ENCODE measurements around the gene ZNF512B. TPM values are rescaled to one million over a fixed set of nuclear protein-coding genes. Genes with fewer than 3 reads are reported as not detected.

The ZNF512B gene
- polyA plus RNA-seq, 3 donors: 0.10 to 2.6 TPM; not detected in 1

DNA sequence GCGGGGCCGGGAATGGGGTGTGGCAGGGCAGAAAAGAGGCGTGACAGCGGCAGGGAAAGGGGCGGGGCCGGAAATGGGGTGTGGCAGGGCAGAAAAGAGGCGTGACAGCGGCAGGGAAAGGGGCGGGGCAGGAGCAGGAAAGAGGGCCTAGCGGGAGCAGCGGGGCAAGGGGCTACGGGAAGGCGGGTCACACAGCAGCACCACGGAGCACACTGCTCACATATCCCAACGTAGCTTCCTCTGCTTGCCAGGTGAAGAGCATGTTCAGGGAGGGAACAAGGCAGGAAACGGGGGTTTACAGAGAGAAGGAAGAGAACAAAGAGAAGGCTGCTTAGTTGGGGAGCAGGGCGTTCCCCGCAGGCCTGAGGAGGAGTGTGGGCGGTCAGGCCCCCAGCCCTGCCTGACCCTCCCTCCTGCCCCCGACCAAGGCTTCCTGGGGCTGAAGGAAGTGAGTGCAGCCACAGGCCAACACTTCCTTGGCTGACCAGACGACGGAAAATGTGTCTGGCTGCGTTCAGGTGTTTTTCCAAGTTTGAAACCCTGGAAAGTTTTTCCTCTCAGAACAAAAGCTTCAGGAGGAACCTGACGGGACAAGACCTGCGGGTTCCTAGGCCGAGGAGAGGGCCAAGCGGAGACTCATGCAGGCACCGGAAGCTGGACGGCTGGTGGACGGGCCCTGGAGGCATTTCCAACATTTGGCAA lies 27.3 kb downstream of the ZNF512B start:
- TF ChIP-seq, protein P1, sequence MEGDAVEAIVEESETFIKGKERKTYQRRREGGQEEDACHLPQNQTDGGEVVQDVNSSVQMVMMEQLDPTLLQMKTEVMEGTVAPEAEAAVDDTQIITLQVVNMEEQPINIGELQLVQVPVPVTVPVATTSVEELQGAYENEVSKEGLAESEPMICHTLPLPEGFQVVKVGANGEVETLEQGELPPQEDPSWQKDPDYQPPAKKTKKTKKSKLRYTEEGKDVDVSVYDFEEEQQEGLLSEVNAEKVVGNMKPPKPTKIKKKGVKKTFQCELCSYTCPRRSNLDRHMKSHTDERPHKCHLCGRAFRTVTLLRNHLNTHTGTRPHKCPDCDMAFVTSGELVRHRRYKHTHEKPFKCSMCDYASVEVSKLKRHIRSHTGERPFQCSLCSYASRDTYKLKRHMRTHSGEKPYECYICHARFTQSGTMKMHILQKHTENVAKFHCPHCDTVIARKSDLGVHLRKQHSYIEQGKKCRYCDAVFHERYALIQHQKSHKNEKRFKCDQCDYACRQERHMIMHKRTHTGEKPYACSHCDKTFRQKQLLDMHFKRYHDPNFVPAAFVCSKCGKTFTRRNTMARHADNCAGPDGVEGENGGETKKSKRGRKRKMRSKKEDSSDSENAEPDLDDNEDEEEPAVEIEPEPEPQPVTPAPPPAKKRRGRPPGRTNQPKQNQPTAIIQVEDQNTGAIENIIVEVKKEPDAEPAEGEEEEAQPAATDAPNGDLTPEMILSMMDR (IDR thresholded peaks at IDR 0.05): no peak
- H2AFZ ChIP-seq (ENCODE audit: insufficient read depth, low read depth, low read length, poor library complexity, severe bottlenecking): no peak overlapping the region
- H3K9me3 ChIP-seq (replicated peaks in 1 of 2; ENCODE audit: control insufficient read depth in 1 of 2, insufficient read depth in 1 of 2, low read length in 2 of 2): no peaks in the 10 kb centered on the region
- H3K4me2 ChIP-seq (replicated peaks; ENCODE audit: extremely low read depth, low read length, poor library complexity, severe bottlenecking): peak overlapping the region; percentile 45
- intact Hi-C loops (cut with micrococcal nuclease): loop anchor here (5.0 kb wide), 2 partner anchors 35 to 300 kb away; no protein-coding TSS in a partner anchor
- H3K4me1 Mint-ChIP-seq: peaks cover 30% of the 10 kb centered on the region
- peaks cover 0 to 3% (median 0%) of the 10 kb centered on the region in 7 donors for H3K9me3 Mint-ChIP-seq
- WGBS (ENCODE audit: insufficient coverage): 79% methylated on average over 11 of the region's 30 CpGs
- H3K4me3 ChIP-seq (replicated peaks in 1 of 3; ENCODE audit: low read depth in 2 of 3, low read length in 3 of 3): no peak overlapping the region
- peaks cover 99% of the 10 kb centered on the region for H4K20me1 ChIP-seq (ENCODE audit: insufficient read depth, low read length)
- no peak overlapping the region for H3K9ac ChIP-seq (ENCODE audit: insufficient read depth, low read length, poor library complexity, severe bottlenecking)
- H3K27ac Mint-ChIP-seq: peak overlapping the region; percentile 70 to 93 (median 87)
- peaks cover 48 to 63% of the 10 kb centered on the region in 2 donors for H3K36me3 ChIP-seq (replicated peaks in 1 of 2; ENCODE audit: control insufficient read depth in 1 of 2, insufficient read depth in 2 of 2, low read length in 2 of 2)
- no peaks in the 10 kb centered on the region for H3K27me3 Mint-ChIP-seq (ENCODE audit: low read depth in 3 of 3)
- no peaks in the 10 kb centered on the region for H3K27me3 ChIP-seq (ENCODE audit: control insufficient read depth in 2 of 2, insufficient read depth in 2 of 2, low read length in 2 of 2)
- H3K79me2 ChIP-seq (ENCODE audit: insufficient read depth, low read length): peaks cover 75% of the 10 kb centered on the region
- H3K27ac ChIP-seq (ENCODE audit: low read depth in 1 of 2, low read length in 2 of 2): peak overlapping the region; percentile 24 to 47
- peaks cover 23 to 44% of the 10 kb centered on the region in 2 donors for H3K36me3 Mint-ChIP-seq
- peak; percentile 42 to 72 (median 67) for DNase-seq
- peak overlapping the region in 1 of 2 donors; percentile 80 for H3K4me3 Mint-ChIP-seq
- H3K4me1 ChIP-seq (ENCODE audit: control insufficient read depth in 1 of 2, insufficient read depth in 2 of 2, low read length in 2 of 2): peaks cover 35 to 42% of the 10 kb centered on the region in 2 donors

DNA sequence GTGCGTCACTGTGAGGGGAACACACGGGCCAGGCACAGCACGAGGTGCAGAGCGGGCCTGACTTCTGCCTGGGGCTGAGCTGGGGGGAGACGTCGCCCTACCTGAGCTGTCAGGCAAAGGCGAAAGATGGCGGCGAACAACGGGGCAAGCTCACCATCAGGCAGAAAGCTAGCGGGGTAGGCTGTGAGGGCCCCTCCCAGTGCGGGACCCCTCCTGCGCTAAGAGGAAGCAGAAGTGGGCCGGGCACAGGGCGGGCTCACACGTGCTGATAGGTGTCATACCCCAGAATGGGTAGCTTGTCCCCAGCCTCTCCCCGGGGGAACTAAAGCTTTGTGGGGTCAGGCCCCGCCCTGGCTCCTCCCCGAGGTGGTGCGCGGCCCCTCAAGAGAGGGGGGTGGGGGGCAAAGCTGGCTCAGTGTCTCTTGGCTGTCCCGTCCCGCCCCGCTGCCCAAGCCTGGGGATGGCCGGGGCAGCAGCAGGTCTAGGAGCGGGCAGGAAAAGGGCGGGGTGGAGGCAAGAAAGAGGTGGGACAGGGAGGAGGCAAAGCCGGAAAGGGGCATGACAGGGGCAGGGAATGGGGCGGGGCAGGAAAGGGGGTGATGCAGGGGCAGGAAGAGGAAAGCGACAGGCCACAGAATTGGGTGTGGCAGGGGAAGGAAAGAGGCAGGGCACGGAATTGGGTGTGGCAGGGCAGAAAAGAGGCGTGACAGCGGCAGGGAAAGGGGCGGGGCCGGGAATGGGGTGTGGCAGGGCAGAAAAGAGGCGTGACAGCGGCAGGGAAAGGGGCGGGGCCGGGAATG lies 28.2 kb downstream of the ZNF512B start:
- H3K9me3 Mint-ChIP-seq: peaks cover 0 to 3% (median 0%) of the 10 kb centered on the region in 7 donors
- Histone ChIP-seq H3K4me3 (replicated peaks in 1 of 3; ENCODE audit: low read depth in 2 of 3, low read length in 3 of 3) (peak overlapping the region in 1 of 3 experiments; percentile 68), H3K36me3 (replicated peaks in 1 of 2; ENCODE audit: control insufficient read depth in 1 of 2, insufficient read depth in 2 of 2, low read length in 2 of 2) (peaks cover 48 to 70% of the 10 kb centered on the region in 2 donors), H3K27me3 (ENCODE audit: control insufficient read depth in 2 of 2, insufficient read depth in 2 of 2, low read length in 2 of 2) (no peaks in the 10 kb centered on the region), H3K4me1 (ENCODE audit: control insufficient read depth in 1 of 2, insufficient read depth in 2 of 2, low read length in 2 of 2) (peaks cover 30 to 39% of the 10 kb centered on the region in 2 donors), H2AFZ (ENCODE audit: insufficient read depth, low read depth, low read length, poor library complexity, severe bottlenecking) (peak overlapping the region; percentile 29), H3K9me3 (replicated peaks in 1 of 2; ENCODE audit: control insufficient read depth in 1 of 2, insufficient read depth in 1 of 2, low read length in 2 of 2) (no peaks in the 10 kb centered on the region), H3K79me2 (ENCODE audit: insufficient read depth, low read length) (peaks cover 75% of the 10 kb centered on the region), H3K27ac (ENCODE audit: low read depth in 1 of 2, low read length in 2 of 2) (peak overlapping the region; percentile 80 to 82), H4K20me1 (ENCODE audit: insufficient read depth, low read length) (peaks cover 99% of the 10 kb centered on the region), H3K9ac (ENCODE audit: insufficient read depth, low read length, poor library complexity, severe bottlenecking) (no peak overlapping the region), H3K4me2 (replicated peaks; ENCODE audit: extremely low read depth, low read length, poor library complexity, severe bottlenecking) (peak overlapping the region; percentile 77)
- WGBS (ENCODE audit: insufficient coverage): 64% methylated on average over 16 of the region's 39 CpGs
- H3K27me3 Mint-ChIP-seq (ENCODE audit: low read depth in 3 of 3): no peaks in the 10 kb centered on the region
- intact Hi-C loops (cut with micrococcal nuclease): loop anchor here (5.0 kb wide), 2 partner anchors 34 to 299 kb away; no protein-coding TSS in a partner anchor
- H3K4me1 Mint-ChIP-seq: peaks cover 24% of the 10 kb centered on the region
- peaks cover 23 to 49% of the 10 kb centered on the region in 2 donors for H3K36me3 Mint-ChIP-seq
- peak overlapping the region; percentile 50 to 91 (median 84) for H3K27ac Mint-ChIP-seq
- TF ChIP-seq, protein P1 (IDR thresholded peaks at IDR 0.05): no peak
- DNase-seq: peak; percentile 85 to 94 (median 93)
- peak overlapping the region; percentile 26 to 41 for H3K4me3 Mint-ChIP-seq
